Ovary (tissue), 9 donors: ENCODE measurements around the gene UFD1. TPM values are rescaled to one million over a fixed set of nuclear protein-coding genes. Genes with fewer than 3 reads are reported as not detected.

ENCODE experiments used
- DNase-seq, 5 donors: peaks; one replicate each; pipeline ENCODE4 v3.0.0-alpha.2; 2019 to 2020
- H3K27ac ChIP-seq, 2 donors: fragments of 200-600 bp; one replicate each; pipeline versions ENCODE4 v1.5.1 to v1.8.0; 2019 to 2022
- H3K27me3 ChIP-seq: fragments of 200-600 bp; one replicate; pipeline ENCODE4 v1.8.0; 2022
- H3K36me3 ChIP-seq: fragments of 200-600 bp; sonication (generic); one replicate; pipeline ENCODE4 v1.5.1; 2019
- H3K4me1 ChIP-seq: one replicate; pipeline ENCODE4 v1.8.1; 2013; ENCODE audit warnings: mild to moderate bottlenecking, moderate library complexity; ENCODE audit not compliant: insufficient read depth
- H3K4me3 ChIP-seq: fragments of 200-600 bp; sonication (generic); one replicate; pipeline ENCODE4 v1.5.1; 2017
- H3K9me3 ChIP-seq, 2 donors: fragments of 200-600 bp in 1 of 2; sonication (generic) in 1 of 2; one replicate each; pipeline versions ENCODE4 v1.5.1 to v1.8.1; 2013 to 2019; ENCODE audit warnings: mild to moderate bottlenecking in 1 of 2, moderate library complexity in 1 of 2
- EP300 ChIP-seq: sonication (generic); formaldehyde crosslinking; IDR thresholded peaks from one replicate; pipeline ENCODE4 v1.6.1; 2017; ENCODE audit warnings: antibody characterized with exemption
- POLR2A ChIP-seq: fragments of 450-650 bp; IDR thresholded peaks from one replicate; pipeline ENCODE4 v1.6.1; 2017; ENCODE audit warnings: antibody characterized with exemption, mild to moderate bottlenecking, moderate library complexity
- WGBS, 3 donors: extraction: QIAGEN DNeasy Blood & Tissue Kit in 1 of 3; methylation state at CpG; one replicate each; pipeline versions ENCODE4 v1.1.5 to v1.1.7; 2013 to 2017; 5-methylcytosine and 5-hydroxymethylcytosine counted together
- intact Hi-C, 4 donors: fragments of 100-400 bp; cut with DNase I; formaldehyde crosslinking; loops; one replicate each; pipeline versions ENCODE4 v1.11.0 to v1.15.1; 2022 to 2023
- polyA plus RNA-seq, 2 donors: library from polyadenylated mRNA; stranded (reverse); fragments of 200-250 nt in 1 of 2; fragments of 350-450 nt in 1 of 2; fragmentation: Illumina TruSeq in 1 of 2; extraction: RNeasy Lipid Tissue Mini Kit (QIAGEN cat#74804) in 1 of 2; gene quantifications; one replicate each; pipeline ENCODE4 v1.2.3, GENCODE V29; 2013 to 2014
- total RNA-seq, 7 donors: library from RNA; depleted of rRNA in 2 of 7; stranded (reverse); fragments of >200 nt in 2 of 7; fragmentation: NEBNext Ultra II Directional in 3 of 7; extraction: Animal tissue kit (Norgen Biotek cat#: 25700) in 3 of 7; gene quantifications; one replicate each; pipeline versions ENCODE4 v1.1.0 to v1.2.4, GENCODE V29; 2016 to 2023
- TF ChIP-seq, protein P1 (sequence below), 3 donors: fragments of 450-650 bp in 2 of 3; fragments of 200-600 bp in 1 of 3; IDR thresholded peaks; one replicate each; pipeline versions ENCODE4 v1.5.1 to v1.8.0; 2016 to 2022; ENCODE audit warnings: antibody characterized with exemption in 3 of 3, mild to moderate bottlenecking in 1 of 3
- donor health status: DM: no; HTN: no; CAD: no; lungs with moderate emphysema.
- donor health status: DM: no; HTN: no; CAD: no.
- donor health status: Bipolar disorder and iron deficiency.
- donor health status: DM: yes; HTN: yes; CAD: no.
- donor health status: DM: no; HTN: no; CAD: no.
- donor health status: DM: yes; HTN: yes; CAD: no.

UFD1 gene
- total and polyA plus RNA-seq, 9 donors: 19.9 to 84.5 (median 34.1) TPM

DNA sequence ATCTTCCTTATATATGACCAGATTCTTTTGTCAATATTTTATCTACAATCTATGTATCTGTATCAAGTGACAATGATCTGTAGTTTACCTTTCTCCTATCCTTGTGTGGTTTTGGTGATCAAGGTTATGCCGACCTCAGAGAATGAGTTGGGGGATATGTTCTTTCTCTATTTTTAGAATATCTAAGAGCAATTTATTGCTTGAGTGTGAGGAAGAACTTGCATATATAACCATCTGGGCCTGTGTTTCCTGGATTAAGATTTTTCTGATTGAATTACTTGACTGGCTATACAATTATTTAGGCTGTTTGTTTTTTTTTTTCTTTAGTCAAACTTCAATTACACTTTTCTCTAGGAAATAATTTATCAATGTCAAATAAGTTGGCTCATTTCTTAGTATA lies 17.5 kb downstream of the UFD1 start:
- intact Hi-C loops: no loop called here
- Histone ChIP-seq H3K36me3 (no peaks in the 10 kb centered on the region), H3K27ac (no peak overlapping the region), H3K4me3 (no peak overlapping the region), H3K9me3 (no peaks in the 10 kb centered on the region), H3K27me3 (no peaks in the 10 kb centered on the region), H3K4me1 (no peaks in the 10 kb centered on the region)
- TF ChIP-seq POLR2A: no peak
- TF ChIP-seq, protein P1, sequence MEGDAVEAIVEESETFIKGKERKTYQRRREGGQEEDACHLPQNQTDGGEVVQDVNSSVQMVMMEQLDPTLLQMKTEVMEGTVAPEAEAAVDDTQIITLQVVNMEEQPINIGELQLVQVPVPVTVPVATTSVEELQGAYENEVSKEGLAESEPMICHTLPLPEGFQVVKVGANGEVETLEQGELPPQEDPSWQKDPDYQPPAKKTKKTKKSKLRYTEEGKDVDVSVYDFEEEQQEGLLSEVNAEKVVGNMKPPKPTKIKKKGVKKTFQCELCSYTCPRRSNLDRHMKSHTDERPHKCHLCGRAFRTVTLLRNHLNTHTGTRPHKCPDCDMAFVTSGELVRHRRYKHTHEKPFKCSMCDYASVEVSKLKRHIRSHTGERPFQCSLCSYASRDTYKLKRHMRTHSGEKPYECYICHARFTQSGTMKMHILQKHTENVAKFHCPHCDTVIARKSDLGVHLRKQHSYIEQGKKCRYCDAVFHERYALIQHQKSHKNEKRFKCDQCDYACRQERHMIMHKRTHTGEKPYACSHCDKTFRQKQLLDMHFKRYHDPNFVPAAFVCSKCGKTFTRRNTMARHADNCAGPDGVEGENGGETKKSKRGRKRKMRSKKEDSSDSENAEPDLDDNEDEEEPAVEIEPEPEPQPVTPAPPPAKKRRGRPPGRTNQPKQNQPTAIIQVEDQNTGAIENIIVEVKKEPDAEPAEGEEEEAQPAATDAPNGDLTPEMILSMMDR (IDR thresholded peaks at IDR 0.05): no peak
- TF ChIP-seq EP300: no peak
- DNase-seq: no peak
- WGBS, 3 donors: 78 to 84% (median 83%) methylated on average over 1 of the region's 1 CpG

DNA sequence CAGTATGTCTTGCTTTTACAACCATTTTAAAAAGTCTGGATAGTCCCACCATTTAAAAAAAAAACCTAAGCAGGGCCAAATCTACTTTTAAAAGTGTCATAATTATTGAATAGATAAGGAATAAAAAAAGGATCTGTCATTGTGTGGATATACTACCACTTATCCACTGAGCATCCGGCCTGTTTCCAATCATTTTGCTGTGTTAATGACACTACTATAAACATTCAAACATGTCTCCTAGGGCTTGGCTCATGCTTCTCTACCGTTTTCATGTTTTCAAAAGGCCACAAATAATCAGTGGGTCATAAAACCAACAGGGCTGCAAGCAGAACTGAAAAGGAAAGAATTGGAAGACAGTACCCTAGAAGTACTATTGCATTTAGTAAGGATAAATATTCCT lies 19.0 kb downstream of the UFD1 start:
- H3K9me3 ChIP-seq: no peaks in the 10 kb centered on the region
- no peaks in the 10 kb centered on the region for H3K36me3 ChIP-seq
- no peak for DNase-seq
- H3K27ac ChIP-seq: no peak overlapping the region
- 45 to 67% (median 53%) methylated on average over 2 of the region's 2 CpGs for WGBS, 3 donors
- H3K4me3 ChIP-seq: no peak overlapping the region
- no peaks in the 10 kb centered on the region for H3K27me3 ChIP-seq
- no peaks in the 10 kb centered on the region for H3K4me1 ChIP-seq
- TF ChIP-seq POLR2A: no peak
- TF ChIP-seq, protein P1 (IDR thresholded peaks at IDR 0.05): no peak
- no peak for TF ChIP-seq EP300
- intact Hi-C loops: no loop called here

DNA sequence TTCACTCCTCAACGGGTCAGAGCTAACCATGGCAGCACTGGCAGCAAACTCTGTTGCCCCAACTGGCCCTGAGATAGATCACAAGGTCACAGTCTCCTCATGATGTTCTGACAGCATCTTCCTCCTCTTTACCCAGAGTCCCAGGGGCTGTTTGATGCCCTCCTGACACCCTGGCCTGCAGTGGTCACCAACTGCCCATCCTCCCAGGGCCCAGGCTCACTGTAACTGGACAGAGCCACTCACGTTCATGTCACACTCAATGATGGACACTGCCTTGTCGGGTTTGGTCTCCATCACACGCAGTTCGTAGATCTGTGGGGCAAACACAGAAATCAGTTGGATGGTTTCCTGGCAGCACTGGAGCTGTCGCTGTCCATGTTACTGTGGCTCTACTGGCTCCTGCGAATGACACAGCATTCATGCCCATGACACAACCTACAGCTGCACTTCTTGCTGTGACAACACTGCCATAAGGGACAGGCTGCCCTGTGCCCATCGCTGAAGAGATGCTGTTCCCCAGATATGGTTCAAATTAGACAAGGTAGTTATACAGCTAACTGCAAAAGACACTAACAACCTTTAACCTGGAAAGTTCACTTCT lies 21.1 kb downstream of the UFD1 start:
- Histone ChIP-seq H3K36me3 (no peaks in the 10 kb centered on the region), H3K27ac (no peak overlapping the region), H3K4me3 (no peak overlapping the region), H3K4me1 (no peaks in the 10 kb centered on the region), H3K27me3 (no peaks in the 10 kb centered on the region), H3K9me3 (no peaks in the 10 kb centered on the region)
- WGBS, 3 donors: 92 to 95% (median 94%) methylated on average over 8 of the region's 8 CpGs
- no peak for DNase-seq
- intact Hi-C loops: no loop called here
- TF ChIP-seq POLR2A: no peak
- TF ChIP-seq EP300: no peak
- TF ChIP-seq, protein P1 (IDR thresholded peaks at IDR 0.05): no peak

DNA sequence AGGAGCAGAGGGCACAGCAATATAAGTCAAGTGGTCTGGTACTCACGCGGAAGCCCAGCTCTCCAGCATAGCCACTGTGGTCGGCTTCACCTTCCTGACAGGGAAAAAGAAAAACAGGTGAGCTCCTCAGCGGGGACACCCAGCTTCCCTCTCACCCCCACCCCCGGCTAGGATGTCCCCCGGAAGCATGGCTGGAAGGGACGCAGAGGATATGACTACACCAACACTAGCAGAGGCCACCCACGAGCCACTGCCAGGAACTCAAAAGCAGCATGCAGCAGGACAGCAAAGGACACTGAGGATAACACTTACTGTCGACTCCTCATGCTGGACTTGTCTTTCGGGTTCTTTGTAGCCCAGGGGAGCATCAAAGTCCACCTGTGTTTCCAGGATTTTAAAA lies 22.5 kb downstream of the UFD1 start:
- no peaks in the 10 kb centered on the region for H3K36me3 ChIP-seq
- H3K27ac ChIP-seq: no peak overlapping the region
- intact Hi-C loops: no loop called here
- no peaks in the 10 kb centered on the region for H3K4me1 ChIP-seq
- no peaks in the 10 kb centered on the region for H3K27me3 ChIP-seq
- no peak for TF ChIP-seq POLR2A
- TF ChIP-seq, protein P1 (IDR thresholded peaks at IDR 0.05): no peak
- TF ChIP-seq EP300: no peak
- no peaks in the 10 kb centered on the region for H3K9me3 ChIP-seq
- H3K4me3 ChIP-seq: no peak overlapping the region
- 87 to 94% (median 89%) methylated on average over 10 of the region's 10 CpGs for WGBS, 3 donors
- DNase-seq: no peak
